OCI-LY3 (cell line): ENCODE data around the gene SMIM32.

Experiments used
- CTCF ChIP-seq: fragments of 200-600, 300-600 bp; sonication (generic); IDR thresholded peaks from 2 replicates; pipeline ENCODE4 v1.5.1; 2014; ENCODE audit warnings: antibody characterized with exemption, low read length, low read depth
- EZH2phosphoT487 ChIP-seq: fragments of 200-600 bp; shearing (Covaris generic); IDR thresholded peaks from 2 replicates; pipeline ENCODE4 v1.6.1; 2018; ENCODE audit warnings: antibody characterized with exemption, mixed run types, low read depth

GRCh38 chr5:136213919-136214493 lies 21.0 kb upstream of the SMIM32 start:
- TF ChIP-seq CTCF (no peak), EZH2phosphoT487 (no peak)
